GM21723 (cell line): ENCODE data around the gene HADHB.
"Not testable (repeated sequence)": the region's sequence is repeated elsewhere in the genome, so short reads cannot be mapped to it uniquely, and the experiment has no call there.

Experiments used
- ATAC-seq: cut with Tn5 transposase; IDR thresholded peaks from one replicate; pipeline ENCODE4 v1.9.1; 2021; ENCODE audit warnings: mild to moderate bottlenecking, moderate library complexity; ENCODE audit not compliant: unreplicated experiment

Gene HADHB

GRCh38 chr2:26243470-26244308 is 1.1 kb upstream of the HADHB start:
- no peak for ATAC-seq

DNA sequence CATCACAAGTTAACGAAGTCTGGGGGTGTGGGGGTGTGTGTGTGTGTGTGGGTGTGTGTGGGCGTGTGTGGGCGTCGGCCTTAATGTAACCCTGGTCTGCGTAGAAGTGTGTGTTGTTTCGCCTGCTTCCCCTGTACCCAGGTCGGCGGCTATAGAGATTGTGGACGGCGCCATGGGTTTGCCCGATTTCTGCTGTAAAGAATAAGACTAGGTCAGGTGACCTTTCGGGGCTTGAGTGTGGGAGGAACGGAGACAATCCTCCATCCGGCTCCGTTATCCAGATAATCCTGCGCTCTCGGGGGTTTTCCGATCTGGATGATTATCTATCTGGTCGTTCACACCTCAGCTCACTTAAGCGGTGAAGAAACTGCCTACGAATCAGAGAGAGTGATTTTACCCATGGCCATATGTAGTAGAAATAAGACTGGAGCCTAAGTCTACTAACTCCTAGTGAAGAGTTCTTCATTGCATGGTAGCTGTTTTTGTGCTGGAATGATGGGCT is 543 bp downstream of the HADHB start:
- ATAC-seq = peak; percentile 12

DNA sequence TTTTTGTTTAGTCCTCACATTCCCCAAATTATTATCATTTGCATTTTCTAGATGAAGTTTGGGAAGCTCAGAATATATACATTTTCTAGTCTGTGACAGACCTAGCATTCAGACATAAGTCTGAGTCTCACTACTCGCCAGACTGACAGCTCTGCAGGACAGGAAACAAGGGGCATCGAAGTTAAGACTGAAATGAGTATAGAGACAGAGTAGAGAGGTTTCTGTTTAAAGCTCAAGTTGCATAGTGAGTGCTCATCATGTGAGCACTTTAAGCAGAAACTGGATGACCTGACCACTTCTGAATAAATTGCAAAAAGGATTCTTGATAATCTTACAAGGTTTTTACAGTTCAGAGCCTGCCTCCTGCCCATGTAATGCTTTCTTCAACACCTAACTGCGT is 1.1 kb downstream of the HADHB start:
- ATAC-seq = peak; percentile 58

DNA sequence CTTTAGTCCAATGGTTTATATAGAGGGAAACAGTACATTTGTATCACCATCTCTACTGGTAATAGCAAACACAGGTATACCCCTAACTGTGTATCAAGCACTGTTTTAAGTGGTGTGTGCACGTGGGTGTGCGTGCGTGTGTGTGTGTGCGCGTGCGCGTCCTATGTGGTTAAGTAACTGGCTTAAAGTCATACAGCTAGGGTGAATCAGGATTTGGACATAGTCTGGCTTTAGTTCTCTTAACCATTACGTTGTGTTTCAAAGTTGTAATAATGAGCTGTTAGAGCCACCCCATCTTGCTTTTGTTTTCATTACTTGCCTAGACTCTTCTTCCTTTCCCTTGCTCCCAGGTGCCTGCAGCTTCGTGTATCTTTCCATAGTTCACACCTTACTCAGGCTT is 2.1 kb downstream of the HADHB start:
- no peak for ATAC-seq

GRCh38 chr2:26249625-26250024 is 4.9 kb downstream of the HADHB start:
- ATAC-seq = no peak

DNA sequence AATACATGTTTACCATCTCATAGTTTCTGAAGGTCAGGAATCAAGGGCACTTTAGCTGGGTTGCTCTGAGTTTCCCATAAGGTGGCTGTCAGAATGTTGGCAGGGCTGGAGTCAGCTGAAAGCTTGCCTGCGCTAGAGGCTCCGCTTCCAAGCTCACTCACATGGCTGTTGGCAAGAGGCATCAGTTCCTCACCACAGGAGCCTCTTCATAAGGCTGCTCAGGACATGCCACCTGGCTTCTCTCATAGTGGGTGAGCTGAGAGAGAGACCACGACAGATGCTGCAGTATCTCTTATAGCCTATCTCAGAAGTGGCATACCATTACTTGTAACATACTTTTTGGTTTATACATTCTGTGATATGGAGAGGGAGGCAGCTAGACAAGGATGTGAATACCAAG is 7.2 kb downstream of the HADHB start:
- ATAC-seq = no peak

- ATAC-seq = no peak
Measured at GRCh38 chr2:26255759-26256384, 11.1 kb downstream of the HADHB start.

DNA sequence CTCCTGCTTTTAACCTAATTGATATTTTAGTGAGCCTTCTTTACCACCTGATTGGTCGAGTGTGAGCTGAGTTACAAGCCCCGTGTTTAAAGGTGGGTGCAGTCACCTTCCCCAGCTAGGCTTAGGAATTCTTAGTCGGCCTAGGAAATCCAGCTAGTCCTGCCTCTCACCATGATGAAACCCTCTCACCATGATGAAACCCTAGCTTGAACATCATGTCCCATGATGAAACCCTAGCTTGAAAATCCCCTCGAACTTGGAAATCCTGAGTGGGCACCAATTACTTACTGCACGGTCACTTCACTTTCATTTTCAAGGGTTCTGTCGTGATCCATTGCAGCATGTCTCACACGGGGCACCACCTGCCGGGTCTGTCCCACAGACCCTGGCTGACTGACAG is 14.1 kb downstream of the HADHB start:
- ATAC-seq = not testable (repeated sequence)

- ATAC-seq = no peak
Measured at GRCh38 chr2:26268213-26268612, 23.5 kb downstream of the HADHB start.

DNA sequence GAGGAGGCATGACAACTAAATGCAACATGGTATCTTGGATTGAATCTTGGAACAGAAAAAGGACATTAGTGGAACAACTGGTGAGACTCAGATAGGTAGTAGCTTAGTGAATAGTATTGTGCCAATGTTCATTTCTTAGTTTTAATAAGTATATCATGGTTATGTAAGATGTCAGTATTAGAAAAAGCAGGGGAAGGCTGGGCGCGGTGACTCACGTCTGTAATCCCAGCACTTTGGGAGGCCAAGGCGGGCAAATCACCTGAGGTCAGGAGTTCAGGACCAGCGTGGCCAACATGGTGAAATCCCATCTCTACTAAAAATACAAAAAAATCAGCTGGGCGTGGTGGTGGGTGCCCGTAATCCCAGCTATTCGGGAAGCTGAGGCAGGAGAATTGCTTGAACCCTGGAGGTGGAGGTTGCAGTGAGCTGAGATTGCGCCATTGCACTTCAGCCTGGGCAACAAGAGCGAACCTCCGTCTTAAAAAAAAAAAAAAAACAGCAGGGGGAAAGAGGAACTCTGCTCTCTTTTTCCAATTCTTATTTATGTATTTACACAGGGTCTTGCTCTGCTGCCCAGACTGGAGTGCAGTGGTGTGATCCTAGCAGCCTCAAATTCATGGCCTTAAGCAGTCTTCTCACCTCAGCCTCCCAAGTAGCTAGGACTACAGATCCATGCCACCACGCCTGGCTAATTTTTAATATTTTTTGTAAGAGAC is 24.1 kb downstream of the HADHB start:
- not testable (repeated sequence) for ATAC-seq

DNA sequence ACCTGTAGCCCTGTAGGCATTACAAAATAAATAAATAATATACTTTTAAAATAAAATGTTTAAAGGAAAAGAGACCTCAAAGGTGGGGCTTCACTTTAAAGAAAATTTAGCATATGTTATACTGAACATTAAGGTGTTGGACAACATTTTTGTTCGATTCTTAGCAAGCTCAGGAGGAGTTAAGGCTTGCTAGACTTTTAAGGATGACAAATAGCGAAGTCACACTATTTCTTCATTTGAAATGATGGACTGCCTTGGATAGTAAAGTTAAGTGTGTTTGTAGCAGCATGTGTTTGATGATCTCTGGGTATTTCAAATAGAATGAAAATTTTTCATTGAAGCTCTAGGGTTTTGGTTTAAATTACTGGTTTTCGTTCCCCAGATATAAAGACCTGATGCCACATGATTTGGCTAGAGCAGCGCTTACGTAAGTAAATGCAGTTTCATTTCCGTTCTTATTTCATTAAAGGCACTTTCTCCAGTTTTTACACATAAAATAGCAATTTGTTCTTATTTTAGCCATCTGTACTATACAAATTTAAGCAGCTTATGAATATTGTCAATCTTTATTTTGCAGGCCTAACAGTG is 24.9 kb downstream of the HADHB start:
- ATAC-seq = peak; percentile 62

- no peak for ATAC-seq
Measured at GRCh38 chr2:26270373-26270772, 25.6 kb downstream of the HADHB start.

DNA sequence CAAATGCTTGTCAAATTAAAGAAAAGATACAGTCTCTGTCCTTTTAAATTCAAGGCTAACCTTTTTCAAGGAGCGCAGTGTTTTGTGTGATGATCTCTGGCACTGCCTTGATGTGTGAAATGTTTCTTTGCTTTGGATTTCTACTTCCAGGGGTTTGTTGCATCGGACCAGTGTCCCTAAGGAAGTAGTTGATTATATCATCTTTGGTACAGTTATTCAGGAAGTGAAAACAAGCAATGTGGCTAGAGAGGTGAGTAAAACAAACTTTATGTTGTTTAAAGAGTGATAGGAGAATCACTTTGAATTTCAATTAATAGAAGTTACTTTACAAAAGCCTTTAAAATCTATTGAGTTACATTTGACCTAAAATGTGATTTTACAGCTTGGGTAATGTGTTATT is 28.8 kb downstream of the HADHB start:
- no peak for ATAC-seq

GRCh38 chr2:26274058-26274613 is 29.4 kb downstream of the HADHB start:
- no peak for ATAC-seq

DNA sequence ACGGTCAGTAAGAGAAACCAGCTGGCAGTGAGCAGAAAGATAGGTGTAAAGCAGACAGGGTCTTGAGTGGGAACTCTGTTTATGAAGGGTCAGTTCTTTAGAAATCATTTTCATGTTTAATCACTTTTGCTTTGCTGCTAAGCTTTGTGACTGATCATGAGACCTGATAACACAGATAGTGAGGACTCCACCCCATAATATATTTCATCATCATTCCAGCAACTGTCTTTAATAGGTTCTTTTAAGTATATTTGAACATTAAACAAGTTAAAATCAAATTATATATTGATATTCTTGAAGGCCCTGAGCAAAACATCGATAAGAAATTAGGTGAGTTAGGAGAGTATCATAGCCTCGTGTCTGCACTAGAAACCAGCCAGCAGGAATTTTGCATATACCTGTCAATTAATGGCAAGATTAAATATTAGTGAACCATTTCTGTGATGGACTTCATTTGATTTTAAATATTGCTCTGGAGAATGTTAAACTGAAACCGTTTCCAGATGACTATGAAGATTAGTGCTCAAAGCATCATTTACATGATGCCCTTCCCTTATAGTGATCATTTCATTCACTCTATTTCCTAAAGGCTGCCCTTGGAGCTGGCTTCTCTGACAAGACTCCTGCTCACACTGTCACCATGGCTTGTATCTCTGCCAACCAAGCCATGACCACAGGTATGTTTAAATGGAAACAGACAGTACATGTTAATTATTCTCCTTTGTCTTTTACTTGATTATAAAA is 31.9 kb downstream of the HADHB start:
- no peak for ATAC-seq

DNA sequence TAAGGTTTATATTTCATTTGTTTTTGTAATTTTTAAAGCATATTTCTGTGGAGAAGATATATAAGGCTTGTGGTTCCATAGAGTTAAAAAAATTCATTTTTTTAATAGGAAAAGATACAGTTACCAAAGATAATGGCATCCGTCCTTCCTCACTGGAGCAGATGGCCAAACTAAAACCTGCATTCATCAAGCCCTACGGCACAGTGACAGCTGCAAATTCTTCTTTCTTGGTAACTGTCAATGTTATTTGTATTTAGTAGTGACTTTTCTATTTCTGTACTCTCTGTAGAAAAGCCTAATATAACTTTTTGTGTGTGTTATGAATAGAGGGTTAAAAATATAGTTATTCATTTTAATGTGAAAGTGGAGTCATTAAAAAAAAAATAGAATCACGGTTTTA is 35.1 kb downstream of the HADHB start:
- no peak for ATAC-seq

DNA sequence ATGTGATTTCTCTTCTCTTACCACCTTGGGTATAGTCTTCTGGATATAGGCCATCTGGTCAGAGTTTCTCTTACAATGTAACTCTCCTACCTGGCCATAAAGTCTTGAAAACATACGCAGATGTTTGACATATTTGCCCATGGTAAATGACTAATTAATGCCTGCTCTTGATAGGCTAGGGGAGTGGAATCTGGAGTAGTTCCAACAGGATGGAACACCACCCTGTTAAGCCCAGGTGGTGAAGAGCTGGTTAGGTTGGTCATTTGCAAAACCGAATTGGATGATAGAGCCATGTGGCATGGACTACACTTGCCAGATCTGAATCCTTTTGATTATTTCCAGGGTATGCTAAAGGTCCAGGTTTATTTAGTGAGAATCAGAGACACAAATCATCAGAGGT is 36.5 kb downstream of the HADHB start:
- ATAC-seq = no peak

GRCh38 chr2:26283606-26284005 is 38.9 kb downstream of the HADHB start:
- ATAC-seq = no peak

- no peak for ATAC-seq
Measured at GRCh38 chr2:26284132-26284531, 39.4 kb downstream of the HADHB start.

DNA sequence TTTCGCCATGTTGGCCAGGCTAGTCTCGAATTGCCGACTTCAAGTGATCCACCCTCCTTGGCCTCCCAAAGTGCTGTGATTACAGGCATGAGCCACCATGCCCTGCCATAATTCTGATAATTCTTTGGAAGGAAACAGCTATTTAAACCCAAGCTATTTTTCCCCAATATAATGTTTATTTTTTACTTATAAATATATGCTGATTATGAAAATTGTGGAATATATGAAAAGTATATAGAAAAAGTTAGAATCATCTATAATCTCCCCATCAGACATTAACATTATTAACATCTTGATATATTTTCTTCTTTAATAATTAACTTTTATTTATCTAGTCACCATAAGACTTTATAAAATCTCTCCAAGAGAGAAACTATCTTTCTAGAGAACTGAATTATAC is 41.2 kb downstream of the HADHB start:
- no peak for ATAC-seq
